ENCODE measurements around the gene NUDT6. TPM values are rescaled to one million over a fixed set of nuclear protein-coding genes. Genes with fewer than 3 reads are reported as not detected.
"Not testable (repeated sequence)": the region's sequence is repeated elsewhere in the genome, so short reads cannot be mapped to it uniquely, and the experiment has no call there.

NUDT6 gene
- polyA plus RNA-seq, 1 of the 3 experiments (the other 2 are of a cell fraction), result 10.1 TPM

DNA sequence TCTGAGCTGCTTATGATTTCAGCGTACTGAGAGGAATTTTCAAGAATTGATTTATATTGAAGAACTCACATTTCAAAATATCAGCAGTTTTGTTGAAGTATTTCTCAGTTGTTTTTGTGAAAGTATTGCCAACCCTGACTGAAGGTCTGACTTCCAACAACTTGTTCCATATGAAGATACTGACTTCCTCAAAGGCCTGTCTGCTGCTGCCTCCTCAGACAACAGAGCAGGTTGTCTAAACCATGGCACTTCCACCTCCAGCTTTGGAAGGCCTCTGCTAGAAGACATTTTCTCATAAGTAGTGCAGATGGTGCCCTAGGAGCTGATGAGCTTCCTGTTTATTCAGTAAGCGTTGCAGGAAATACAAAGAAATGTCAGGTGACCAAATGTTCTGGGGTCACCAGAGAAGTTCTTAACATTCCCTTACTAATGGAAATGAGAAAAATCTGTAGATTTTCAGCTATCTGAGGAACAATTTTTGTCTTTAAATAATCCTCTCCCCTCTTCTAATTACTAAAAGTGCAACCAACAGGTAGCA, 67.0 kb downstream of the NUDT6 start (continued):
- no peak for TF ChIP-seq FOSL2 (IDR thresholded peaks at IDR 0.05; ENCODE audit: borderline replicate concordance, low read depth)

DNA sequence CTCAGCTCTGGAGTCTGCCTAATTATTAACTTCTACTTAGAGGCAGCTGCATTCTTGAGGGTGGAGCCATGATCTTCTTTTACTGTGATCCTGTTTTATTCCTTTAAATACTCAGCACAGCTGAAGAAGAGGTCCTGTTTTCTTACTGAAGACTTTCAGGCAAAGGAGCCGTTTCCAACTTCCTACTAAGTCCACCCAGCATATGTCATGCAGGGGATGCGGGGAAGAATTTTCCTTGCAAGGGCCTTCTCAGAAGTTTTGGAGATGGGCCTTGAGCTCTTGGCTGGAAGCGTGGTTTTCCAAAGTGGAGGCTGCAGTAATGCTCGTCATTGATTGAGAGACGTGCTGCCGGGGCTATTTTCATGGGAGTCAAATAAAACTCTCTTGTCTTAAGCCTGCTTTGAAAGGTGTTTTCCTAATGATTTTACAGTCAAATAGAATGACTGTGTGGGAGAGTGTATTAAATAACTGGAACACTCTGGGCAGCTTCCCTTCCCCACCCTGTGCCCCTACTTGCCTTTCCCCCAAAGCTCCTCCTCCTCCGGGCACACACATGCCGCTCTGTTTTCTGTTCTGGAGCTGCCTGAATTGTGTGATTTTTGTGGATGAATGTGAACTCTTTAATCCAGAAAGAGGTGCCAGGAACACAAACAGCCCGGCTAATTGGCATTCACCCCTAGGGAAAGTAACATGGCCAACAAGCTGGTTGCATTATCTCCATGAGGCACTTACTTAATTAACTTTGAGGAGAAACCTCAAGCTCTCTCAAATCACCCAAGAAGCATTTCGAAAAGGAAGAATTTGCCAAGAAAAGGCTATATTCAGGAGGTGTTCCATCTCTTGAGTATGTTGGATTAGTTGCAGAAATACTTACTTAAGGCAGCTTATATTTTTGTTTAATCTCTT, 67.7 kb downstream of the NUDT6 start:
- no peak overlapping the region for H3K4me2 ChIP-seq
- 87% methylated on average over 10 of the region's 10 CpGs for WGBS (ENCODE audit: low lambda C conversion rate)
- H4K20me1 ChIP-seq (ENCODE audit: insufficient read depth), result peaks cover 81% of the 10 kb centered on the region
- H3K4me3 ChIP-seq (ENCODE audit: low read depth in 2 of 2, low read length in 1 of 2), result no peak overlapping the region
- TF ChIP-seq FOSL2 (IDR thresholded peaks at IDR 0.05; ENCODE audit: borderline replicate concordance, low read depth) (no peak), POLR2AphosphoS5 (IDR thresholded peaks at IDR 0.05; ENCODE audit: low read depth, low read length) (no peak), MEF2A (IDR thresholded peaks at IDR 0.05; ENCODE audit: borderline replicate concordance, low read depth) (no peak), SMC3 (IDR thresholded peaks at IDR 0.05; ENCODE audit: low read depth, low read length) (no peak), ELF1 (IDR thresholded peaks at IDR 0.05) (no peak), EZH2phosphoT487 (IDR thresholded peaks at IDR 0.05; ENCODE audit: borderline replicate concordance, low read depth) (no peak), TEAD4 (IDR thresholded peaks at IDR 0.05; ENCODE audit: borderline replicate concordance, insufficient read depth) (no peak)
- TF ChIP-seq, protein P1, sequence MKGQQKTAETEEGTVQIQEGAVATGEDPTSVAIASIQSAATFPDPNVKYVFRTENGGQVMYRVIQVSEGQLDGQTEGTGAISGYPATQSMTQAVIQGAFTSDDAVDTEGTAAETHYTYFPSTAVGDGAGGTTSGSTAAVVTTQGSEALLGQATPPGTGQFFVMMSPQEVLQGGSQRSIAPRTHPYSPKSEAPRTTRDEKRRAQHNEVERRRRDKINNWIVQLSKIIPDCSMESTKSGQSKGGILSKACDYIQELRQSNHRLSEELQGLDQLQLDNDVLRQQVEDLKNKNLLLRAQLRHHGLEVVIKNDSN (IDR thresholded peaks at IDR 0.05; ENCODE audit: borderline replicate concordance, low read depth), result no peak
- H3K9me2 ChIP-seq, result no peaks in the 10 kb centered on the region
- no peak overlapping the region for H3K9ac ChIP-seq
- CTCF ChIA-PET, result interaction anchor here (1.1 to 1.6 kb wide), 2 partner anchors 28 to 60 kb away, joined by 3 to 5 read pairs; no protein-coding TSS in a partner anchor
- H3F3A ChIP-seq (replicated peaks; ENCODE audit: insufficient read depth), result peaks cover 22% of the 10 kb centered on the region
- H3K27me3 ChIP-seq (ENCODE audit: insufficient read depth), result no peaks in the 10 kb centered on the region
- H3K27ac ChIP-seq (ENCODE audit: low read depth in 2 of 2, low read length in 1 of 2), result no peak overlapping the region
- peaks cover 4 to 10% of the 10 kb centered on the region in 2 experiments; a peak in 3 of 4 replicates for H3K4me1 ChIP-seq (ENCODE audit: control insufficient read depth in 1 of 2, insufficient read depth in 2 of 2, low read depth in 1 of 2, low read length in 1 of 2)
- no peak overlapping the region for H2AFZ ChIP-seq (ENCODE audit: low read depth)
- no peak for DNase-seq
- H3K36me3 ChIP-seq (replicated peaks in 1 of 2; ENCODE audit: control insufficient read depth in 1 of 2, insufficient read depth in 2 of 2, low read length in 1 of 2), result peaks cover 9 to 31% of the 10 kb centered on the region in 2 experiments
- peaks cover 100% of the 10 kb centered on the region for H3K79me2 ChIP-seq (ENCODE audit: insufficient read depth)
- POLR2A ChIA-PET, result no interaction called here
- no peaks in the 10 kb centered on the region for H3K9me3 ChIP-seq

DNA sequence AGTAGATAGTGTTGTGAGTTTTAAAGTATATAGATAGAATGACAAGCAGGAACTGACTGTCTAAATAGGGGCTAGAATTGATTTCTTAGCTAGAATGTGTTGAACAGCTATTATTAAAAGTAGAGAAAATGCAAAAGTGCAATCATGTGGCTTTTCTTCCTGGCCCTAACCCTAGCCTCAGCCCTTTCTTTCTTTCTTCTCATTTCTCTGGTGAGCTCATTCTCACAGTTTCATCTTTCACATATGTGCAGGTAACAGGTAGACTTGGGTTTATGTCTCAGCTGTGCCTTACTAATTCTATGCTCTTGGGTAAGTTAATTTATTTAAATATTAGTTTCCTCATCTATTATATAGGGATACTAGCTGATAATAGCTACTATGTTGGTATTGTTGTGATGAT, 70.8 kb downstream of the NUDT6 start:
- peaks cover 4 to 7% of the 10 kb centered on the region in 2 experiments; a peak in 2 of 4 replicates for H3K4me1 ChIP-seq (ENCODE audit: control insufficient read depth in 1 of 2, insufficient read depth in 2 of 2, low read depth in 1 of 2, low read length in 1 of 2)
- H3K36me3 ChIP-seq (replicated peaks in 1 of 2; ENCODE audit: control insufficient read depth in 1 of 2, insufficient read depth in 2 of 2, low read length in 1 of 2), result peaks cover 14 to 28% of the 10 kb centered on the region in 2 experiments
- H3K9me3 ChIP-seq, result no peaks in the 10 kb centered on the region
- peaks cover 100% of the 10 kb centered on the region for H3K79me2 ChIP-seq (ENCODE audit: insufficient read depth)
- ChIA-PET POLR2A (no interaction called here), CTCF (interaction anchor here (1.0 to 1.2 kb wide), 2 partner anchors 12 to 51 kb away, joined by 3 read pairs; no protein-coding TSS in a partner anchor)
- H3F3A ChIP-seq (replicated peaks; ENCODE audit: insufficient read depth), result peaks cover 17% of the 10 kb centered on the region
- TF ChIP-seq MXI1 (IDR thresholded peaks at IDR 0.05; ENCODE audit: low read depth, low read length), result no peak
- TF ChIP-seq RFX5 (IDR thresholded peaks at IDR 0.05; ENCODE audit: low read length), result no peak
- H3K27me3 ChIP-seq (ENCODE audit: insufficient read depth), result no peaks in the 10 kb centered on the region
- no peak overlapping the region for H3K4me2 ChIP-seq
- no peak overlapping the region for H3K27ac ChIP-seq (ENCODE audit: low read depth in 2 of 2, low read length in 1 of 2)
- peaks cover 82% of the 10 kb centered on the region for H4K20me1 ChIP-seq (ENCODE audit: insufficient read depth)
- H2AFZ ChIP-seq (ENCODE audit: low read depth), result no peak overlapping the region
- DNase-seq, result no peak
- H3K9ac ChIP-seq, result no peak overlapping the region
- no peak overlapping the region for H3K4me3 ChIP-seq (ENCODE audit: low read depth in 2 of 2, low read length in 1 of 2)
- no peaks in the 10 kb centered on the region for H3K9me2 ChIP-seq

DNA sequence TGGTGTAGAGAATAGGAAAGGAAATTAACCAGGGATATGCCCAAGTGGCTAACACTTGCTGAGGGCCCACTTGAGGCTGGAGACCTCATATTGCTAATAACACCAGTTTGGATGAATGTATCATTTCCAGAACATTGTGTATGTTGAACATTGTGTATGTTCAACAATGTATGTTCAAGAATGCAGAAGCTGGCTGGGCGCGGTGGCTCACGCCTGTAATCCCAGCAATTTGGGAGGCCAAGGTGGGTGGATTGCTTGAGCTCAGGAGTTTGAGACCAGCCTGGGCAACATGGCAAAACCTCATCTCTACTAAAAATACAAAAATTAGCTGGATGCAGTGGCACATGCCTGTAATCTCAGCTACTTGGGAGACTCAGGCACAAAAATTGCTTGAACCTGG, 72.6 kb downstream of the NUDT6 start:
- H3K4me2 ChIP-seq; CTCF ChIA-PET; DNase-seq; H3K27ac ChIP-seq (ENCODE audit: low read depth in 2 of 2, low read length in 1 of 2); H3K9ac ChIP-seq; H3K27me3 ChIP-seq (ENCODE audit: insufficient read depth); POLR2A ChIA-PET; H3K4me3 ChIP-seq (ENCODE audit: low read depth in 2 of 2, low read length in 1 of 2); H3K9me3 ChIP-seq; H3K9me2 ChIP-seq; H2AFZ ChIP-seq (ENCODE audit: low read depth); H3K4me1 ChIP-seq (ENCODE audit: control insufficient read depth in 1 of 2, insufficient read depth in 2 of 2, low read depth in 1 of 2, low read length in 1 of 2): not testable (repeated sequence)
- Histone ChIP-seq H4K20me1 (ENCODE audit: insufficient read depth) (peaks cover 92% of the 10 kb centered on the region), H3K36me3 (replicated peaks in 1 of 2; ENCODE audit: control insufficient read depth in 1 of 2, insufficient read depth in 2 of 2, low read length in 1 of 2) (peaks cover 12 to 40% of the 10 kb centered on the region in 2 experiments), H3F3A (replicated peaks; ENCODE audit: insufficient read depth) (peaks cover 14% of the 10 kb centered on the region), H3K79me2 (ENCODE audit: insufficient read depth) (peaks cover 100% of the 10 kb centered on the region)
- WGBS (ENCODE audit: low lambda C conversion rate), result 100% methylated on average over 3 of the region's 3 CpGs

All from SK-N-SH (cell line).